ENCODE measurements around the gene HMCN2. TPM values are rescaled to one million over a fixed set of nuclear protein-coding genes. Genes with fewer than 3 reads are reported as not detected.

The HMCN2 gene
- polyA plus RNA-seq, 1 of the 3 experiments (the other 2 are of a cell fraction), result 0.15 TPM

DNA sequence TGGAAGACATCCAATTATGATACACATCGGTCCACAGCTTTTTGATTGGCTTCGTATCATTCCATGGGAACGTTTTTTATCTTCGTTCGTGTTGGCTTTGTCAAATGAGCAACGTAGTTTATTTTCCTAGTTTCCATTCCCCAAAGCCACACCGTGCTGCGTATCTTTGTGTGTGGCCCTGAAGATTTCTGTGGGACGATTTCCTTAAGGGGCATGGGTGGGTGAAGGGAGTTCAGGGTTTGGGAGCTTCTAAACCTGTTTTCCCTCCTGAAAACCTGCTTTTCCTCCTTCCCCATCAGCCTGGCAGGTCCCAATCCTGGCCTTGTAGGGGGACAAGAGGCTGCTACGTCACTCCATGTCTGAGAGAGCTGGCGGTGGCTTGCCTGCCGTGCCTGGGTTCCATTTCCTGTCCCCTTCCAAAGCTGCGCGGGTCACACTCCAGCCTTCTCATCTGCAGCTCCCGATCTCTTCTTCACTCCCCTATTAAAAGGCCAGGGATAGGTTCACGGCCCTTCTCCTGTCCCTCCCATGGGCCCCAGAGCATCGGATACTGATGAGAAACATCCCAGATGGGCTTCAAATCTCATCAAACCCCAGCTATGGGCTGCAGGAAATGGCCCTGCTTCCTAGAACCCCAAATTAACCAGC, 155.7 kb downstream of the HMCN2 start:
- Histone ChIP-seq H3K9me2 (no peaks in the 10 kb centered on the region), H3K79me2 (ENCODE audit: insufficient read depth) (no peaks in the 10 kb centered on the region), H3K9me3 (no peaks in the 10 kb centered on the region), H4K20me1 (ENCODE audit: insufficient read depth) (no peaks in the 10 kb centered on the region), H3K4me1 (ENCODE audit: control insufficient read depth in 1 of 2, insufficient read depth in 2 of 2, low read depth in 1 of 2, low read length in 1 of 2) (peaks cover 21 to 55% of the 10 kb centered on the region in 2 experiments), H3K4me3 (ENCODE audit: low read depth in 2 of 2, low read length in 1 of 2) (no peak overlapping the region; a peak in 1 of 4 replicates), H3K27me3 (ENCODE audit: insufficient read depth) (no peaks in the 10 kb centered on the region; the same call in 1 of the 2 replicates), H3K36me3 (replicated peaks in 1 of 2; ENCODE audit: control insufficient read depth in 1 of 2, insufficient read depth in 2 of 2, low read length in 1 of 2) (no peaks in the 10 kb centered on the region), H3K27ac (ENCODE audit: low read depth in 2 of 2, low read length in 1 of 2) (peak overlapping the region in 1 of 2 experiments; percentile 98; a peak in 2 of 4 replicates), H3K9ac (no peak overlapping the region), H2AFZ (ENCODE audit: low read depth) (no peak overlapping the region), H3F3A (replicated peaks; ENCODE audit: insufficient read depth) (peaks cover 6% of the 10 kb centered on the region), H3K4me2 (peak overlapping the region; percentile 46; the same call in 1 of the 2 replicates)
- CTCF ChIA-PET, result interaction anchor here (0.9 to 2.2 kb wide), 11 partner anchors 12 to 285 kb away, joined by 3 to 8 read pairs (median 3); no protein-coding TSS in a partner anchor
- WGBS (ENCODE audit: low lambda C conversion rate), result 49% methylated on average over 17 of the region's 17 CpGs
- peak; percentile 86 for DNase-seq
- no peak for TF ChIP-seq POLR2AphosphoS5 (IDR thresholded peaks at IDR 0.05; ENCODE audit: low read depth, low read length)
- no peak for TF ChIP-seq SMC3 (IDR thresholded peaks at IDR 0.05; ENCODE audit: low read depth, low read length)
- TF ChIP-seq NRF1 (IDR thresholded peaks at IDR 0.05; ENCODE audit: low read depth, low read length), result 0 out of 2 replicates have a peak, but pooled peaks have one; percentile 6
- 0 out of 2 replicates have a peak, but pooled peaks have one; percentile 54 for TF ChIP-seq MXI1 (IDR thresholded peaks at IDR 0.05; ENCODE audit: low read depth, low read length)
- TF ChIP-seq CHD2 (IDR thresholded peaks at IDR 0.05; ENCODE audit: low read length, partially characterized antibody), result no peak
- TF ChIP-seq TEAD4 (IDR thresholded peaks at IDR 0.05; ENCODE audit: borderline replicate concordance, insufficient read depth), result no peak
- TF ChIP-seq, protein P1, sequence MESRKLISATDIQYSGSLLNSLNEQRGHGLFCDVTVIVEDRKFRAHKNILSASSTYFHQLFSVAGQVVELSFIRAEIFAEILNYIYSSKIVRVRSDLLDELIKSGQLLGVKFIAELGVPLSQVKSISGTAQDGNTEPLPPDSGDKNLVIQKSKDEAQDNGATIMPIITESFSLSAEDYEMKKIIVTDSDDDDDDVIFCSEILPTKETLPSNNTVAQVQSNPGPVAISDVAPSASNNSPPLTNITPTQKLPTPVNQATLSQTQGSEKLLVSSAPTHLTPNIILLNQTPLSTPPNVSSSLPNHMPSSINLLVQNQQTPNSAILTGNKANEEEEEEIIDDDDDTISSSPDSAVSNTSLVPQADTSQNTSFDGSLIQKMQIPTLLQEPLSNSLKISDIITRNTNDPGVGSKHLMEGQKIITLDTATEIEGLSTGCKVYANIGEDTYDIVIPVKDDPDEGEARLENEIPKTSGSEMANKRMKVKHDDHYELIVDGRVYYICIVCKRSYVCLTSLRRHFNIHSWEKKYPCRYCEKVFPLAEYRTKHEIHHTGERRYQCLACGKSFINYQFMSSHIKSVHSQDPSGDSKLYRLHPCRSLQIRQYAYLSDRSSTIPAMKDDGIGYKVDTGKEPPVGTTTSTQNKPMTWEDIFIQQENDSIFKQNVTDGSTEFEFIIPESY (IDR thresholded peaks at IDR 0.05; ENCODE audit: borderline replicate concordance, low read depth), result no peak
- POLR2A ChIA-PET, result interaction anchor here (1.2 to 1.5 kb wide), 3 partner anchors 21 to 185 kb away, joined by 3 read pairs; no protein-coding TSS in a partner anchor

DNA sequence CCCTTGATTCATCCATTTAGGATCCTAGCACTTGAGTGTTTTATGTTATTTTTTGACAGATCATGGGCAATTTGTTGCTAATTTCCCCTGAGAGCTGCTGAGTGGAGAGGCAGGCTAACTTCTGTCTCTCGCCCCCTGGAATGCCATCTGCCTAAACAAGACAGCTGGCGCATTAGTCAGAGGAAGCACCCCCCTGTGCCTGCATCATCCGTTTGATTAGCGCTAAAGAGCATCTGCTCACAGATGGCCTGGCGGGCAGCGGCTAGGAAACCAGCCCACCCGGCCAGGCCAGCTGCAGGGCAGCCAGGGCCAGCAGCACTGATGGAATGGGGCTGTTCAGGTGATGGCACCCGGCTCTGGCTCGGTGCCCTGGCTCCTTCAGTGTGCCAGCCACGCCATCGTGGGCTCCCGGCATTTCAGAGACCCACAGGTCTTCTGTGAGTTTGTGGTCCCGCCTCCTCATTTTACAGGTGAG, 156.3 kb downstream of the HMCN2 start:
- peaks cover 6% of the 10 kb centered on the region for H3F3A ChIP-seq (replicated peaks; ENCODE audit: insufficient read depth)
- no peaks in the 10 kb centered on the region for H3K9me2 ChIP-seq
- H3K27ac ChIP-seq (ENCODE audit: low read depth in 2 of 2, low read length in 1 of 2), result peak overlapping the region in 1 of 2 experiments; percentile 98; a peak in 2 of 4 replicates
- peak overlapping the region; percentile 46; the same call in 1 of the 2 replicates for H3K4me2 ChIP-seq
- H3K9ac ChIP-seq, result no peak overlapping the region
- H3K4me3 ChIP-seq (ENCODE audit: low read depth in 2 of 2, low read length in 1 of 2), result no peak overlapping the region; a peak in 1 of 4 replicates
- no peaks in the 10 kb centered on the region for H3K9me3 ChIP-seq
- 17% methylated on average over 5 of the region's 13 CpGs for whole genome bisulfite sequencing (ENCODE audit: low lambda C conversion rate)
- no peaks in the 10 kb centered on the region for H3K79me2 ChIP-seq (ENCODE audit: insufficient read depth)
- DNase-seq, result peak; percentile 95
- H3K36me3 ChIP-seq (replicated peaks in 1 of 2; ENCODE audit: control insufficient read depth in 1 of 2, insufficient read depth in 2 of 2, low read length in 1 of 2), result no peaks in the 10 kb centered on the region
- ChIA-PET POLR2A (interaction anchor here (1.2 to 1.5 kb wide), 2 partner anchors 31 to 186 kb away, joined by 3 read pairs; no protein-coding TSS in a partner anchor), CTCF (interaction anchor here (1.0 to 2.2 kb wide), 11 partner anchors 12 to 285 kb away, joined by 3 to 8 read pairs (median 3); no protein-coding TSS in a partner anchor)
- H2AFZ ChIP-seq (ENCODE audit: low read depth), result no peak overlapping the region
- H3K4me1 ChIP-seq (ENCODE audit: control insufficient read depth in 1 of 2, insufficient read depth in 2 of 2, low read depth in 1 of 2, low read length in 1 of 2), result peaks cover 21 to 55% of the 10 kb centered on the region in 2 experiments
- H4K20me1 ChIP-seq (ENCODE audit: insufficient read depth), result no peaks in the 10 kb centered on the region
- no peaks in the 10 kb centered on the region; the same call in 1 of the 2 replicates for H3K27me3 ChIP-seq (ENCODE audit: insufficient read depth)
- TF ChIP-seq SIN3A (IDR thresholded peaks at IDR 0.05; ENCODE audit: borderline replicate concordance, low read depth, low read length) (no peak; the same call in 1 of the 2 replicates), RFX5 (IDR thresholded peaks at IDR 0.05; ENCODE audit: low read length) (no peak), TEAD4 (IDR thresholded peaks at IDR 0.05; ENCODE audit: borderline replicate concordance, insufficient read depth) (peak; percentile 81), FOSL2 (IDR thresholded peaks at IDR 0.05; ENCODE audit: borderline replicate concordance, low read depth) (peak; percentile 79; the same call in 1 of the 2 replicates), EZH2phosphoT487 (IDR thresholded peaks at IDR 0.05; ENCODE audit: borderline replicate concordance, low read depth) (no peak), GATA2 (CRISPR knock-in tag; IDR thresholded peaks at IDR 0.05) (peak; percentile 86), RCOR1 (IDR thresholded peaks at IDR 0.05; ENCODE audit: low read length) (peak; percentile 100), CHD2 (IDR thresholded peaks at IDR 0.05; ENCODE audit: low read length, partially characterized antibody) (peak; percentile 94), TCF12 (IDR thresholded peaks at IDR 0.05) (peak; percentile 100), FOXJ3 (CRISPR knock-in tag; IDR thresholded peaks at IDR 0.05) (peak; percentile 98), MEF2A (IDR thresholded peaks at IDR 0.05; ENCODE audit: borderline replicate concordance, low read depth) (no peak), JUND (IDR thresholded peaks at IDR 0.05) (no peak; the same call in 1 of the 2 replicates), EP300 (IDR thresholded peaks at IDR 0.05; ENCODE audit: borderline replicate concordance in 1 of 2, low read depth in 1 of 2, low read length in 1 of 2) (peak; percentile 57 to 97; a peak in 3 of 4 replicates), FOXM1 (IDR thresholded peaks at IDR 0.05; ENCODE audit: low read depth) (0 out of 2 replicates have a peak, but pooled peaks have one; percentile 17)
- TF ChIP-seq, protein P2, sequence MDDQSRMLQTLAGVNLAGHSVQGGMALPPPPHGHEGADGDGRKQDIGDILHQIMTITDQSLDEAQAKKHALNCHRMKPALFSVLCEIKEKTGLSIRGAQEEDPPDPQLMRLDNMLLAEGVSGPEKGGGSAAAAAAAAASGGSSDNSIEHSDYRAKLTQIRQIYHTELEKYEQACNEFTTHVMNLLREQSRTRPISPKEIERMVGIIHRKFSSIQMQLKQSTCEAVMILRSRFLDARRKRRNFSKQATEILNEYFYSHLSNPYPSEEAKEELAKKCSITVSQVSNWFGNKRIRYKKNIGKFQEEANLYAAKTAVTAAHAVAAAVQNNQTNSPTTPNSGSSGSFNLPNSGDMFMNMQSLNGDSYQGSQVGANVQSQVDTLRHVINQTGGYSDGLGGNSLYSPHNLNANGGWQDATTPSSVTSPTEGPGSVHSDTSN (IDR thresholded peaks at IDR 0.05), result peak; percentile 88
- TF ChIP-seq, protein P3, sequence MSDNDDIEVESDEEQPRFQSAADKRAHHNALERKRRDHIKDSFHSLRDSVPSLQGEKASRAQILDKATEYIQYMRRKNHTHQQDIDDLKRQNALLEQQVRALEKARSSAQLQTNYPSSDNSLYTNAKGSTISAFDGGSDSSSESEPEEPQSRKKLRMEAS (IDR thresholded peaks at IDR 0.05; ENCODE audit: low read depth), result peak; percentile 45; the same call in 1 of the 2 replicates
- TF ChIP-seq, protein P4, sequence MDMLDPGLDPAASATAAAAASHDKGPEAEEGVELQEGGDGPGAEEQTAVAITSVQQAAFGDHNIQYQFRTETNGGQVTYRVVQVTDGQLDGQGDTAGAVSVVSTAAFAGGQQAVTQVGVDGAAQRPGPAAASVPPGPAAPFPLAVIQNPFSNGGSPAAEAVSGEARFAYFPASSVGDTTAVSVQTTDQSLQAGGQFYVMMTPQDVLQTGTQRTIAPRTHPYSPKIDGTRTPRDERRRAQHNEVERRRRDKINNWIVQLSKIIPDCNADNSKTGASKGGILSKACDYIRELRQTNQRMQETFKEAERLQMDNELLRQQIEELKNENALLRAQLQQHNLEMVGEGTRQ (IDR thresholded peaks at IDR 0.05; ENCODE audit: borderline replicate concordance, low read depth, low read length), result no peak
